Measurements from ENCODE around the gene TSPAN15.

- TF ChIP-seq SUZ12 (IDR thresholded peaks at IDR 0.05; ENCODE audit: extremely low read depth, insufficient read depth, insufficient read length) (no peak), YY1 (IDR thresholded peaks at IDR 0.05; ENCODE audit: insufficient read depth, insufficient read length) (no peak), ZNF274 (IDR thresholded peaks at IDR 0.05; ENCODE audit: low read depth, low read length) (no peak)
These were observed 33.7 kb upstream of the TSPAN15 start for GRCh38 chr10:69417542-69417941.
